Stomach (tissue), 4 donors: ENCODE measurements around the gene NDUFB5.

Source experiments
- EP300 ChIP-seq: sonication (generic); formaldehyde crosslinking; IDR thresholded peaks from one replicate; pipeline ENCODE4 v1.6.1; 2017; ENCODE audit warnings: antibody characterized with exemption
- POLR2A ChIP-seq, 4 donors: fragments of 450-650 bp; IDR thresholded peaks; one replicate each; pipeline ENCODE4 v1.6.1; 2016; ENCODE audit warnings: antibody characterized with exemption in 4 of 4, control low read depth in 2 of 4, mild to moderate bottlenecking in 1 of 4, moderate library complexity in 1 of 4
- POLR2AphosphoS5 ChIP-seq, 3 donors: sonication (generic); formaldehyde crosslinking; IDR thresholded peaks; one replicate each; pipeline ENCODE4 v1.6.1; 2016; ENCODE audit warnings: antibody characterized with exemption in 3 of 3

GRCh38 chr3:179653096-179653797 lies 48.7 kb downstream of the NDUFB5 start:
- TF ChIP-seq POLR2A (IDR thresholded peaks at IDR 0.05), result no peak
- TF ChIP-seq POLR2AphosphoS5 (IDR thresholded peaks at IDR 0.05), result no peak
- no peak for TF ChIP-seq EP300
